ENCODE measurements around the gene COL12A1.

DNA sequence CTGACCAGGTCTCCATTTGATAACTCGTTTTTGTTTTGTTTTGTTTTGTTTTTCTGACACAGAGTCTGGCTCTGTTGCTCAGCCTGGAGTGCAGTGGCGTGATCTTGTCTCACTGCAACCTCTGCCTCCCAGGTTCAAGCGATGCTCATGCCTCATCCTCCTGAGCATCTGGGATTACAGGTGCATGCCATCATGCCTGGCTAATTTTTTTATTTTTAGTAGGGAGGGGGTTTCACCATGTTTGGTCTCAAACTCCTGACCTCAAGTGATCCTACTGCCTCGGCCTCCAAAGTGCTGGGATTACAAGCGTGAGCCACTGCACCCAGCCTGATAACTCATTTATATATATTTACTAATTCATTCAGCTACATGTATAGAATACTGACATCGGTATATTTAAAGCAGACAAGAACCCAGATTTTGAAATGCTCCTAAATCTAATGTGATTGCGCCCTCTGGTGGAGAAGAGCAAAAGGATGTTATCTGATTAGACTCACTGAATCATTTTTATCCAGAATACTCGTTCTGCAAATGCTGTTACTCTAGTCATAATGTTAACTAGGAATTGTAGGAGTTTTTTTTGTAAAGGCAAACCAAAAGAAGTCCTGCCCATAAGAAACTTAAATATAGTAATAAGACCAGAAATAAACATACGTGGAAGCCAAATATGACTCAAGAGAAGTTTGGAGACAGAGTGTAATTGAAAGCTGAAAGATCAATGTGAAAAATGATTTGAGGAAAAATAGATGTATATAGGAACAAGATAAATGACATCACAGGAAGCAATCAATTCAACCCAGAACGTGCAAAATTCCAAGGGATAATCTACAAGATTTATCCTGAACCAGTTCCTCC, 5.3 kb upstream of the COL12A1 start:
- no peak for TF ChIP-seq POLR2A (IDR thresholded peaks at IDR 0.05)
- TF ChIP-seq, protein P1, sequence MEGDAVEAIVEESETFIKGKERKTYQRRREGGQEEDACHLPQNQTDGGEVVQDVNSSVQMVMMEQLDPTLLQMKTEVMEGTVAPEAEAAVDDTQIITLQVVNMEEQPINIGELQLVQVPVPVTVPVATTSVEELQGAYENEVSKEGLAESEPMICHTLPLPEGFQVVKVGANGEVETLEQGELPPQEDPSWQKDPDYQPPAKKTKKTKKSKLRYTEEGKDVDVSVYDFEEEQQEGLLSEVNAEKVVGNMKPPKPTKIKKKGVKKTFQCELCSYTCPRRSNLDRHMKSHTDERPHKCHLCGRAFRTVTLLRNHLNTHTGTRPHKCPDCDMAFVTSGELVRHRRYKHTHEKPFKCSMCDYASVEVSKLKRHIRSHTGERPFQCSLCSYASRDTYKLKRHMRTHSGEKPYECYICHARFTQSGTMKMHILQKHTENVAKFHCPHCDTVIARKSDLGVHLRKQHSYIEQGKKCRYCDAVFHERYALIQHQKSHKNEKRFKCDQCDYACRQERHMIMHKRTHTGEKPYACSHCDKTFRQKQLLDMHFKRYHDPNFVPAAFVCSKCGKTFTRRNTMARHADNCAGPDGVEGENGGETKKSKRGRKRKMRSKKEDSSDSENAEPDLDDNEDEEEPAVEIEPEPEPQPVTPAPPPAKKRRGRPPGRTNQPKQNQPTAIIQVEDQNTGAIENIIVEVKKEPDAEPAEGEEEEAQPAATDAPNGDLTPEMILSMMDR (IDR thresholded peaks at IDR 0.05), result peak; percentile 51 to 83 (median 78)

Measured in Peyer's patch (tissue), 4 donors.